Ovary (tissue), 9 donors: ENCODE results near the gene DAB2IP. TPM values are rescaled to one million over a fixed set of nuclear protein-coding genes. Genes with fewer than 3 reads are reported as not detected.
A peak's percentile ranks its signal among the peaks of the same experiment; 100 is the strongest.

Source experiments
- DNase-seq, 5 donors: peaks; one replicate each; pipeline ENCODE4 v3.0.0-alpha.2; 2019 to 2020
- H3K27ac ChIP-seq, 2 donors: fragments of 200-600 bp; one replicate each; pipeline versions ENCODE4 v1.5.1 to v1.8.0; 2019 to 2022
- H3K27me3 ChIP-seq: fragments of 200-600 bp; one replicate; pipeline ENCODE4 v1.8.0; 2022
- H3K36me3 ChIP-seq: fragments of 200-600 bp; sonication (generic); one replicate; pipeline ENCODE4 v1.5.1; 2019
- H3K4me1 ChIP-seq: one replicate; pipeline ENCODE4 v1.8.1; 2013; ENCODE audit warnings: mild to moderate bottlenecking, moderate library complexity; ENCODE audit not compliant: insufficient read depth
- H3K4me3 ChIP-seq: fragments of 200-600 bp; sonication (generic); one replicate; pipeline ENCODE4 v1.5.1; 2017
- H3K9me3 ChIP-seq, 2 donors: fragments of 200-600 bp in 1 of 2; sonication (generic) in 1 of 2; one replicate each; pipeline versions ENCODE4 v1.5.1 to v1.8.1; 2013 to 2019; ENCODE audit warnings: mild to moderate bottlenecking in 1 of 2, moderate library complexity in 1 of 2
- EP300 ChIP-seq: sonication (generic); formaldehyde crosslinking; IDR thresholded peaks from one replicate; pipeline ENCODE4 v1.6.1; 2017; ENCODE audit warnings: antibody characterized with exemption
- POLR2A ChIP-seq: fragments of 450-650 bp; IDR thresholded peaks from one replicate; pipeline ENCODE4 v1.6.1; 2017; ENCODE audit warnings: antibody characterized with exemption, mild to moderate bottlenecking, moderate library complexity
- WGBS, 3 donors: extraction: QIAGEN DNeasy Blood & Tissue Kit in 1 of 3; methylation state at CpG; one replicate each; pipeline versions ENCODE4 v1.1.5 to v1.1.7; 2013 to 2017; 5-methylcytosine and 5-hydroxymethylcytosine counted together
- intact Hi-C, 4 donors: fragments of 100-400 bp; cut with DNase I; formaldehyde crosslinking; loops; one replicate each; pipeline versions ENCODE4 v1.11.0 to v1.15.1; 2022 to 2023
- polyA plus RNA-seq, 2 donors: library from polyadenylated mRNA; stranded (reverse); fragments of 200-250 nt in 1 of 2; fragments of 350-450 nt in 1 of 2; fragmentation: Illumina TruSeq in 1 of 2; extraction: RNeasy Lipid Tissue Mini Kit (QIAGEN cat#74804) in 1 of 2; gene quantifications; one replicate each; pipeline ENCODE4 v1.2.3, GENCODE V29; 2013 to 2014
- total RNA-seq, 7 donors: library from RNA; depleted of rRNA in 2 of 7; stranded (reverse); fragments of >200 nt in 2 of 7; fragmentation: NEBNext Ultra II Directional in 3 of 7; extraction: Animal tissue kit (Norgen Biotek cat#: 25700) in 3 of 7; gene quantifications; one replicate each; pipeline versions ENCODE4 v1.1.0 to v1.2.4, GENCODE V29; 2016 to 2023
- TF ChIP-seq, protein P1 (sequence below), 3 donors: fragments of 450-650 bp in 2 of 3; fragments of 200-600 bp in 1 of 3; IDR thresholded peaks; one replicate each; pipeline versions ENCODE4 v1.5.1 to v1.8.0; 2016 to 2022; ENCODE audit warnings: antibody characterized with exemption in 3 of 3, mild to moderate bottlenecking in 1 of 3
- donor health status: DM: no; HTN: no; CAD: no; lungs with moderate emphysema.
- donor health status: DM: no; HTN: no; CAD: no.
- donor health status: Bipolar disorder and iron deficiency.
- donor health status: DM: yes; HTN: yes; CAD: no.
- donor health status: DM: no; HTN: no; CAD: no.
- donor health status: DM: yes; HTN: yes; CAD: no.

DAB2IP gene
- total and polyA plus RNA-seq, 9 donors, result 9.3 to 95.0 (median 70.6) TPM

DNA sequence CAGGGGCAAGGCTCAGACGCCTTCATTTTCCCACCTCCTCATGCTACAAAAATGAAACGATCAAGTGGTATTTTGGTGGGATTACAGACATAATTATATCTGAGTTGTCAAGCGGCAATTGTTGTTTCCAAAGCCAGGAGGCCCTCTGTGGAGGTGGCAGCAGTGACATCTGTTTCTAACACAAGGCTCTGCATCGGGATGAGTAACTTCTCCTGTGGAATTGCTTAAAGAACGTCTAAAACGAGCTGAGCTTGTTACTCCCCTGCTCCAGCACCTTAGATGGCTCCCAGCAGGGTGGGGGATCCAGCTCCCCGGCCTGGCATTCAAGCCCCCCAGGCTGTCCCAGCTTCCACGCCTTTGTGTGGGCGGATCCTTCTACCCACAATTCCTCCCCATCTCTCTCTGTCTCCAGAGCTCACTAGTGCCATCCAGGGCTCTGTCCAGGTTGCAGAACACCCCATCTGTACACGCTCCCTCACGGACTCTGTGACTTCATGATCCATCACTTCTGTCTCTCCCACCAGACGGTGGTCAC lies 36.8 kb downstream of the DAB2IP start:
- H3K9me3 ChIP-seq, result no peaks in the 10 kb centered on the region
- WGBS, 3 donors, result 76 to 84% (median 79%) methylated on average over 12 of the region's 12 CpGs
- peaks cover 16% of the 10 kb centered on the region for H3K4me1 ChIP-seq
- H3K4me3 ChIP-seq, result no peak overlapping the region
- TF ChIP-seq, protein P1, sequence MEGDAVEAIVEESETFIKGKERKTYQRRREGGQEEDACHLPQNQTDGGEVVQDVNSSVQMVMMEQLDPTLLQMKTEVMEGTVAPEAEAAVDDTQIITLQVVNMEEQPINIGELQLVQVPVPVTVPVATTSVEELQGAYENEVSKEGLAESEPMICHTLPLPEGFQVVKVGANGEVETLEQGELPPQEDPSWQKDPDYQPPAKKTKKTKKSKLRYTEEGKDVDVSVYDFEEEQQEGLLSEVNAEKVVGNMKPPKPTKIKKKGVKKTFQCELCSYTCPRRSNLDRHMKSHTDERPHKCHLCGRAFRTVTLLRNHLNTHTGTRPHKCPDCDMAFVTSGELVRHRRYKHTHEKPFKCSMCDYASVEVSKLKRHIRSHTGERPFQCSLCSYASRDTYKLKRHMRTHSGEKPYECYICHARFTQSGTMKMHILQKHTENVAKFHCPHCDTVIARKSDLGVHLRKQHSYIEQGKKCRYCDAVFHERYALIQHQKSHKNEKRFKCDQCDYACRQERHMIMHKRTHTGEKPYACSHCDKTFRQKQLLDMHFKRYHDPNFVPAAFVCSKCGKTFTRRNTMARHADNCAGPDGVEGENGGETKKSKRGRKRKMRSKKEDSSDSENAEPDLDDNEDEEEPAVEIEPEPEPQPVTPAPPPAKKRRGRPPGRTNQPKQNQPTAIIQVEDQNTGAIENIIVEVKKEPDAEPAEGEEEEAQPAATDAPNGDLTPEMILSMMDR (IDR thresholded peaks at IDR 0.05), result no peak
- TF ChIP-seq EP300 (no peak), POLR2A (no peak)
- peak in 1 of 5 donors; percentile 21 for DNase-seq
- no peaks in the 10 kb centered on the region for H3K36me3 ChIP-seq
- H3K27ac ChIP-seq, result no peak overlapping the region
- intact Hi-C loops, result loop anchor here (5.0 to 10.0 kb wide), 4 partner anchors 141 to 304 kb away; no protein-coding TSS in a partner anchor
- no peaks in the 10 kb centered on the region for H3K27me3 ChIP-seq

DNA sequence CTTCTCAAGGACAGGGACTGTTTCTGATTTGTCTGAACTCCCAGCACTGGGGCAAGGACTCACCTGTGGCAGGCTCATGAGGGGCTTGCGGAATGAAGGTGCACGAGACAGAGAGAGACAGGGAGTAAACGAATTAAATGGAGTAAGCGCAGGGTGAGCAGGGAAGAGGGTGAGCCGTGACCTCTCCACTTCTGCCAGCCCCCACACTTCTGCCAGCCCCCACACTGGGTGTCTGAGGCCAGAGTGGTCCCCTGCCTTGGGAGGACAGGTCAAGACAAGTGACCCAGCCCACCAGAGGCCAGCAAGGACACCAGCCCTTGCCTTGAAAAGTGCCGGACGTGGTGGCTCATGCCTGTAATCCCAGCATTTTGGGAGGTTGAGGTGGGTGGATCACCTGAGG lies 37.2 kb downstream of the DAB2IP start:
- peak in 1 of 5 donors; percentile 31 for DNase-seq
- WGBS, 3 donors, result 93 to 97% (median 94%) methylated on average over 7 of the region's 7 CpGs
- peaks cover 16% of the 10 kb centered on the region for H3K4me1 ChIP-seq

DNA sequence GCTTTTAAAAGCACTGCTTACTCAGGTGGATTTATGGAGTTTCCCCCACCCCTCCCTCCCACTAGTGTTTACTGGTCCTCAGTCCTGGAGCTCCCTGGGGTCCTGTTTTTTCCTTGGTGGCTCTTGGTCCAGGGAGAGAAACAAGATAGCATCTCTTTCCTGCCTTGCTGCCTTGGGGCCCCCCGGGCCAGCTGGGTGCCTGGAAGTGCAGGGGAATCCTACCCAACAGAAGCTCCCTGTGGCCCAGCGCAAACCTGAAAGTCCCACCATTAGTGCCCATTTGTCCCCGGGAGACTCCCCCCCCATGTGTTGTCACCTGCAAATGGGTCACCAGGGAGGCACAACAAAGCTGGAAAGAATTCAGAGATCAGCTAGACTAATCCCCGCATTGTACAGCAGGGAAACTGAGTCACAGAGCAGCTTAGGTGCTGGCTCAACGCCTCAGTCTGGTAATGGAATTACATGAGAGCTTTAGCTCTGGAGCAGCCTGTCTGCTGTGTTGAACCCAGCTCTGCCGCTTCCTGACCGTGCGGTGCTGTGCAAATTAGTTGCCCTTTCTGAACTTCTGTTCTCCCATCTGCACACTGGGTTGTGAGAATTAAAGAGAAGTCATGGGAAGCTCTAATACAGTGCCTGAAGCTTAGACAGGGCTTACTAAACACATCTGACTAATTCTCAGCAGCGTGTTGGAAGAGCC lies 38.2 kb downstream of the DAB2IP start:
- H3K4me3 ChIP-seq, result no peak overlapping the region
- intact Hi-C loops, result loop anchor here (2.0 to 10.0 kb wide), 5 partner anchors 142 to 303 kb away; no protein-coding TSS in a partner anchor
- no peaks in the 10 kb centered on the region for H3K36me3 ChIP-seq
- H3K4me1 ChIP-seq, result peaks cover 18% of the 10 kb centered on the region
- no peaks in the 10 kb centered on the region for H3K27me3 ChIP-seq
- peak overlapping the region in 1 of 2 donors; percentile 44 for H3K27ac ChIP-seq
- DNase-seq, result no peak
- no peak for TF ChIP-seq EP300
- no peak for TF ChIP-seq POLR2A
- TF ChIP-seq, protein P1 (IDR thresholded peaks at IDR 0.05), result no peak
- H3K9me3 ChIP-seq, result no peaks in the 10 kb centered on the region
- 86 to 92% (median 91%) methylated on average over 9 of the region's 9 CpGs for WGBS, 3 donors

More for the DNA sequence above, 37.2 kb downstream of the DAB2IP start:
- Histone ChIP-seq H3K9me3 (no peaks in the 10 kb centered on the region), H3K27me3 (no peaks in the 10 kb centered on the region), H3K36me3 (no peaks in the 10 kb centered on the region), H3K27ac (no peak overlapping the region), H3K4me3 (no peak overlapping the region)
- TF ChIP-seq, protein P1 (IDR thresholded peaks at IDR 0.05), result no peak
- no peak for TF ChIP-seq POLR2A
- TF ChIP-seq EP300, result no peak
- intact Hi-C loops, result loop anchor here (5.0 to 10.0 kb wide), 4 partner anchors 141 to 304 kb away; no protein-coding TSS in a partner anchor

DNA sequence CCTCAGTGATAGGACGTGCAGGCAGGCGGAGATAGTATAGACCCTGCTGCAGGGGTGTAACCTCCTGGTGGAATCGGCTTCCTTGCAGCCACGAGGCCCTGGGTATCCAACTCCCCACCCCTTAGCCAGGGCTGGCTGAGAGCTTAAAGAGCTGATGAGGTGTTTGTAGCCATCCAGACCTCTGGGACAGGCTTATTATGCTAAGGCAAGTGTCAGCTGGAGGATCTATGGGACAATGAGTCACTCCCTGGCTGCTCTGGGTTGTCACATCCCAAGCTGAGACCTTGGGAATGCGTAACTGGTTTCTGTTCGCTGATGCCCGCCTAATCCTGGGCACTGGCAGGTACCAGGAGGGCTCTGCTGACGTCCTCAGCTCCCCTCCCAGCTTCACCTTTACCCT lies 38.9 kb downstream of the DAB2IP start:
- peaks cover 18% of the 10 kb centered on the region for H3K4me1 ChIP-seq
- H3K27me3 ChIP-seq, result no peaks in the 10 kb centered on the region
- no peaks in the 10 kb centered on the region for H3K9me3 ChIP-seq
- TF ChIP-seq POLR2A (no peak), EP300 (no peak)
- TF ChIP-seq, protein P1 (IDR thresholded peaks at IDR 0.05), result no peak
- H3K27ac ChIP-seq, result peak overlapping the region in 1 of 2 donors; percentile 44
- H3K4me3 ChIP-seq, result no peak overlapping the region
- WGBS, 3 donors, result 78 to 85% (median 84%) methylated on average over 8 of the region's 8 CpGs
- intact Hi-C loops, result loop anchor here in 1 of 4 donors (2.0 kb wide), 1 partner anchor 302 kb away; no protein-coding TSS in a partner anchor
- DNase-seq, result no peak
- no peaks in the 10 kb centered on the region for H3K36me3 ChIP-seq
